ENCODE results near the gene AQP5. TPM values are rescaled to one million over a fixed set of nuclear protein-coding genes. Genes with fewer than 3 reads are reported as not detected.
A peak's percentile ranks its signal among the peaks of the same experiment; 100 is the strongest.

The AQP5 gene
- total RNA-seq, 1 donor from 2014 or later, result 0.46 TPM

DNA sequence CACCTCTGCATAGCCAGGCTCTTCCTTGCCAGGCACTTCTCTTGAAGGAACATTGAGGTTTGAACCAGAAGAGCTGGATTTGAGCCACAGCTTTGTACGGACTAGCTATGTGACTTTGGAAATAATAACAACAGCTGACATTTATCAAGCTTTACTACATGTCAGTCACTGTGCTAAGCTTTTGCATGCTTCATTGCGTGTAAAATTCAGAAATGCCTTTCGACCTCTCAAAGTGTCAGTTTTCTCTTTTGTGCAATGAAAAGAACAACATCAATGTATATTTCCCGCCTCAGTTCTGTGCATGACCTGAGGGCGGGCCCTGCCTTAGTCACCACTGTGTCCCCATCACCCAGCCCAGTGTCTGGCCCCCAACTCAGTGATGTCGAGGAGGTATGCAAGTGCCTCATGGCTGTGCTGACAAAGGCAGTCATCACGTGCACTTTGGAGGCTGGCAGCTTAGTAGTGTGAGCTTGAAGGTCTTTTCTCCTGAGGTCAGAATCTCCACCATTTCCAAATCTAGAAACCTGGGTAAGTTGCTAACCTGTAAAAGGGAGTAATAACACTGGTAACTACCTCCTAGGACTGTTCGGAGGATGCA lies 29.0 kb upstream of the AQP5 start:
- no peaks in the 10 kb centered on the region for H3K27me3 Mint-ChIP-seq (ENCODE audit: unreplicated experiment)
- H3K27ac Mint-ChIP-seq (ENCODE audit: unreplicated experiment), result no peak overlapping the region
- H3K36me3 Mint-ChIP-seq (ENCODE audit: unreplicated experiment), result no peaks in the 10 kb centered on the region
- no peak for DNase-seq (ENCODE audit: extremely low spot score, unreplicated experiment)
- H3K4me3 Mint-ChIP-seq (ENCODE audit: unreplicated experiment), result no peak overlapping the region
- H3K4me1 Mint-ChIP-seq (ENCODE audit: unreplicated experiment), result peaks cover 10% of the 10 kb centered on the region
- no peak for TF ChIP-seq CTCF (IDR thresholded peaks at IDR 0.05)
- peaks cover 8% of the 10 kb centered on the region for H3K9me3 Mint-ChIP-seq (ENCODE audit: unreplicated experiment)

- Mint-ChIP-seq H3K9me3 (ENCODE audit: unreplicated experiment) (peaks cover 8% of the 10 kb centered on the region), H3K27me3 (ENCODE audit: unreplicated experiment) (no peaks in the 10 kb centered on the region), H3K4me1 (ENCODE audit: unreplicated experiment) (peaks cover 10% of the 10 kb centered on the region), H3K27ac (ENCODE audit: unreplicated experiment) (peak overlapping the region; percentile 21), H3K36me3 (ENCODE audit: unreplicated experiment) (no peaks in the 10 kb centered on the region), H3K4me3 (ENCODE audit: unreplicated experiment) (no peak overlapping the region)
- no peak for TF ChIP-seq CTCF (IDR thresholded peaks at IDR 0.05)
- no peak for DNase-seq (ENCODE audit: extremely low spot score, unreplicated experiment)
Measured at GRCh38 chr12:49933796-49934195, 27.9 kb upstream of the AQP5 start.

DNA sequence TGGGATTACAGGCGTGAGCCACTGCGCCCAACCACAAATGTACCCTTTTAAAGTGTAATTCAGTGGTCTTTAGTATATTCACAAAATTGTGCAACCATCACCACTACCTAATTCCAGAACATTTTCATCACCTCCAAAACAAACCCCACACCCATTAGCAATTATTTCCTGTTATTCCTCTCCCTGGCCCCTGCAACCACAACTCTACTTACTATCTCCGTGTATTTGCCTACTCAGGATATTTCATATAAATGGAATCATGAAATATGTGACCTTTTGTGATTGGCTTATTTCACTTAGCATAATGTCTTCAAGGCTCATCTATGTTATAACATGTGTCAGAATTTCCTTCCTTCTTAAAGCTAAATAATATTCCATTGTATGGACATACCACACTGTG lies 27.2 kb upstream of the AQP5 start:
- peaks cover 8% of the 10 kb centered on the region for H3K9me3 Mint-ChIP-seq (ENCODE audit: unreplicated experiment)
- no peak for TF ChIP-seq CTCF (IDR thresholded peaks at IDR 0.05)
- no peaks in the 10 kb centered on the region for H3K36me3 Mint-ChIP-seq (ENCODE audit: unreplicated experiment)
- no peak overlapping the region for H3K27ac Mint-ChIP-seq (ENCODE audit: unreplicated experiment)
- DNase-seq (ENCODE audit: extremely low spot score, unreplicated experiment), result no peak
- no peak overlapping the region for H3K4me3 Mint-ChIP-seq (ENCODE audit: unreplicated experiment)
- peaks cover 10% of the 10 kb centered on the region for H3K4me1 Mint-ChIP-seq (ENCODE audit: unreplicated experiment)
- H3K27me3 Mint-ChIP-seq (ENCODE audit: unreplicated experiment), result no peaks in the 10 kb centered on the region

DNA sequence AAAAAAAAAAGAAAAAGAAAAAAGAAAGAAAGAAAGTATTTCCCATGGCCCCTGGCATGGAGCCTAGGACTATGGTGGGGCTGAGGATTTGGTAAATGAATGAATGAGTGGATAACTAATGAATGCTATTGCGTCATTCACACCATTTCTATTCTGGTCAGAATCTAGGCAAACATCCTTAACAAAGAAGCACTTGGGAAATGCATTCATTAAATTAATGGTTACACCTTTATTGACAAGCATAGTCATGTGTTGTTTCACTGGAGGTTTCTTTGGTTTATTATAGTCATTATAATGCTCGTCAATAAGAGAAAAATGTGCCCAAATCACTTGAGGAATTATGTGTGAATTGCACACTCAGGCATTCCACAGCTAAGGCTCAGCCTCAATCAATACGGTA lies 24.7 kb upstream of the AQP5 start:
- no peaks in the 10 kb centered on the region for H3K36me3 Mint-ChIP-seq (ENCODE audit: unreplicated experiment)
- peaks cover 8% of the 10 kb centered on the region for H3K9me3 Mint-ChIP-seq (ENCODE audit: unreplicated experiment)
- H3K27me3 Mint-ChIP-seq (ENCODE audit: unreplicated experiment), result no peaks in the 10 kb centered on the region
- DNase-seq (ENCODE audit: extremely low spot score, unreplicated experiment), result no peak
- H3K4me3 Mint-ChIP-seq (ENCODE audit: unreplicated experiment), result no peak overlapping the region
- no peak overlapping the region for H3K27ac Mint-ChIP-seq (ENCODE audit: unreplicated experiment)
- peaks cover 10% of the 10 kb centered on the region for H3K4me1 Mint-ChIP-seq (ENCODE audit: unreplicated experiment)
- no peak for TF ChIP-seq CTCF (IDR thresholded peaks at IDR 0.05)

- H3K9me3 Mint-ChIP-seq (ENCODE audit: unreplicated experiment), result peaks cover 8% of the 10 kb centered on the region
- H3K4me1 Mint-ChIP-seq (ENCODE audit: unreplicated experiment), result peaks cover 10% of the 10 kb centered on the region
- H3K36me3 Mint-ChIP-seq (ENCODE audit: unreplicated experiment), result no peaks in the 10 kb centered on the region
- TF ChIP-seq CTCF (IDR thresholded peaks at IDR 0.05), result no peak
- no peaks in the 10 kb centered on the region for H3K27me3 Mint-ChIP-seq (ENCODE audit: unreplicated experiment)
- H3K27ac Mint-ChIP-seq (ENCODE audit: unreplicated experiment), result no peak overlapping the region
- no peak overlapping the region for H3K4me3 Mint-ChIP-seq (ENCODE audit: unreplicated experiment)
- no peak for DNase-seq (ENCODE audit: extremely low spot score, unreplicated experiment)
Measured at GRCh38 chr12:49937639-49938300, 23.9 kb upstream of the AQP5 start.
